ENCODE results near the gene MAD1L1.

The MAD1L1 gene

GRCh38 chr7:2141021-2141410, 91.7 kb downstream of the MAD1L1 start (continued):
- TF ChIP-seq ZBTB8A (tag by site-specific recombination; IDR thresholded peaks at IDR 0.05) (no peak), ZNF791 (tag by site-specific recombination; IDR thresholded peaks at IDR 0.05) (no peak), SP3 (tag by site-specific recombination; IDR thresholded peaks at IDR 0.05) (no peak), ZNF488 (tag by site-specific recombination; IDR thresholded peaks at IDR 0.05) (no peak), ZFP69B (tag by site-specific recombination; IDR thresholded peaks at IDR 0.05) (no peak), ZNF19 (tag by site-specific recombination; IDR thresholded peaks at IDR 0.05; ENCODE audit: low read depth) (no peak)
- TF ChIP-seq, protein P1, sequence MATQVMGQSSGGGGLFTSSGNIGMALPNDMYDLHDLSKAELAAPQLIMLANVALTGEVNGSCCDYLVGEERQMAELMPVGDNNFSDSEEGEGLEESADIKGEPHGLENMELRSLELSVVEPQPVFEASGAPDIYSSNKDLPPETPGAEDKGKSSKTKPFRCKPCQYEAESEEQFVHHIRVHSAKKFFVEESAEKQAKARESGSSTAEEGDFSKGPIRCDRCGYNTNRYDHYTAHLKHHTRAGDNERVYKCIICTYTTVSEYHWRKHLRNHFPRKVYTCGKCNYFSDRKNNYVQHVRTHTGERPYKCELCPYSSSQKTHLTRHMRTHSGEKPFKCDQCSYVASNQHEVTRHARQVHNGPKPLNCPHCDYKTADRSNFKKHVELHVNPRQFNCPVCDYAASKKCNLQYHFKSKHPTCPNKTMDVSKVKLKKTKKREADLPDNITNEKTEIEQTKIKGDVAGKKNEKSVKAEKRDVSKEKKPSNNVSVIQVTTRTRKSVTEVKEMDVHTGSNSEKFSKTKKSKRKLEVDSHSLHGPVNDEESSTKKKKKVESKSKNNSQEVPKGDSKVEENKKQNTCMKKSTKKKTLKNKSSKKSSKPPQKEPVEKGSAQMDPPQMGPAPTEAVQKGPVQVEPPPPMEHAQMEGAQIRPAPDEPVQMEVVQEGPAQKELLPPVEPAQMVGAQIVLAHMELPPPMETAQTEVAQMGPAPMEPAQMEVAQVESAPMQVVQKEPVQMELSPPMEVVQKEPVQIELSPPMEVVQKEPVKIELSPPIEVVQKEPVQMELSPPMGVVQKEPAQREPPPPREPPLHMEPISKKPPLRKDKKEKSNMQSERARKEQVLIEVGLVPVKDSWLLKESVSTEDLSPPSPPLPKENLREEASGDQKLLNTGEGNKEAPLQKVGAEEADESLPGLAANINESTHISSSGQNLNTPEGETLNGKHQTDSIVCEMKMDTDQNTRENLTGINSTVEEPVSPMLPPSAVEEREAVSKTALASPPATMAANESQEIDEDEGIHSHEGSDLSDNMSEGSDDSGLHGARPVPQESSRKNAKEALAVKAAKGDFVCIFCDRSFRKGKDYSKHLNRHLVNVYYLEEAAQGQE (tag by site-specific recombination; IDR thresholded peaks at IDR 0.05) = no peak

DNA sequence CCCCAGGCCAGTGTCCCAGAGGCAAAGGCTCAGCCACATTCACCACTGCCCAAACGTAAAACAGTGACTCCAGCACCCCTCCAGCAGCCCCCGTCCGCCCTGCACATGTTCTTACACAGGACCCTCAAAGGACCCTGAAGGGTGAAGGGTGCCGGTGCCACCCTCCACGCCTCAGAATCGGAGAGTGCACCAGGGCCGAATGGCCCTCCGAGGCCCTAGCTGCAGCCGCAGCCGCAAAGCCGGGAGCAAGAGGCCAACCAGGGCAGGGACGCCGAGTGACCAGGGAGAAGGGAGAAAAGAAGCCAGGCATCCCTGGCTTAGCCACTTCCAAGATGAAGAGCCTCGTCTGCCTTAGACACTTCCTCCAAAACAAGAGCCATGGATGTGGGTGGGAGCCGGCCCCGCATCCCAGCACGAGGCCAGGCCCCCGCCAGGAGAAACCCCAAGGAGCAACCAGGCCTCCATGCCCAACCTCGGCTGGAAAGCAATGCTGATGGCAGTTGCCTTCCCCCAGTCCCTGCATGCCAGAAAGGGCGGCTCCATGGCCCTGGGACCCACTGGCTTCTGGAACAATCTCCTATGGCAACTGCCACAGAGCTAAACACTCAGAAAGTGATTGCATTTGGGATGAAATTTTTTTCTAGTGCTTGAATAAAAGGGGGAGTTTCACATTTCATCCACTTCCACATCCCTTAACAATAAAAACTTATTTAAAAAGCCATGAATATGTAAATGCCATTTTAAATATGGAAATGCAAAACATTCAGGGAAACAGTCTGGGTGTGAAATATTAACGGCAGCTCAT, 92.3 kb downstream of the MAD1L1 start:
- H3K36me3 ChIP-seq (ENCODE audit: control insufficient read depth in 2 of 2, insufficient read depth in 1 of 2, low read length in 2 of 2) = peaks cover 0 to 31% of the 10 kb centered on the region in 2 experiments; a peak in 1 of 3 replicates
- POLR2A ChIA-PET = no interaction called here
- no peak overlapping the region for H3K4me3 ChIP-seq (ENCODE audit: low read depth, low read length)
- no peaks in the 10 kb centered on the region for H3K9me3 ChIP-seq (ENCODE audit: control insufficient read depth, insufficient read depth, low read depth, low read length)
- TF ChIP-seq, protein P2, sequence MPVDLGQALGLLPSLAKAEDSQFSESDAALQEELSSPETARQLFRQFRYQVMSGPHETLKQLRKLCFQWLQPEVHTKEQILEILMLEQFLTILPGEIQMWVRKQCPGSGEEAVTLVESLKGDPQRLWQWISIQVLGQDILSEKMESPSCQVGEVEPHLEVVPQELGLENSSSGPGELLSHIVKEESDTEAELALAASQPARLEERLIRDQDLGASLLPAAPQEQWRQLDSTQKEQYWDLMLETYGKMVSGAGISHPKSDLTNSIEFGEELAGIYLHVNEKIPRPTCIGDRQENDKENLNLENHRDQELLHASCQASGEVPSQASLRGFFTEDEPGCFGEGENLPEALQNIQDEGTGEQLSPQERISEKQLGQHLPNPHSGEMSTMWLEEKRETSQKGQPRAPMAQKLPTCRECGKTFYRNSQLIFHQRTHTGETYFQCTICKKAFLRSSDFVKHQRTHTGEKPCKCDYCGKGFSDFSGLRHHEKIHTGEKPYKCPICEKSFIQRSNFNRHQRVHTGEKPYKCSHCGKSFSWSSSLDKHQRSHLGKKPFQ (tag by site-specific recombination; IDR thresholded peaks at IDR 0.05) = no peak
- TF ChIP-seq GLI4 (tag by site-specific recombination; IDR thresholded peaks at IDR 0.05) = no peak
- TF ChIP-seq ZNF37A (tag by site-specific recombination; IDR thresholded peaks at IDR 0.05) = no peak
- no peak for TF ChIP-seq ZNF169 (tag by site-specific recombination; IDR thresholded peaks at IDR 0.05)
- no peak for TF ChIP-seq ZNF404 (tag by site-specific recombination; IDR thresholded peaks at IDR 0.05)
- no peak for TF ChIP-seq ZBTB7A (tag by site-specific recombination; IDR thresholded peaks at IDR 0.05; ENCODE audit: low read depth)
- TF ChIP-seq ZNF830 (tag by site-specific recombination; IDR thresholded peaks at IDR 0.05; ENCODE audit: low read depth) = no peak
- TF ChIP-seq ZNF777 (tag by site-specific recombination; IDR thresholded peaks at IDR 0.05; ENCODE audit: borderline replicate concordance) = no peak
- no peak for TF ChIP-seq ZNF670 (tag by site-specific recombination; IDR thresholded peaks at IDR 0.05; ENCODE audit: low read depth)
- TF ChIP-seq, protein P3, sequence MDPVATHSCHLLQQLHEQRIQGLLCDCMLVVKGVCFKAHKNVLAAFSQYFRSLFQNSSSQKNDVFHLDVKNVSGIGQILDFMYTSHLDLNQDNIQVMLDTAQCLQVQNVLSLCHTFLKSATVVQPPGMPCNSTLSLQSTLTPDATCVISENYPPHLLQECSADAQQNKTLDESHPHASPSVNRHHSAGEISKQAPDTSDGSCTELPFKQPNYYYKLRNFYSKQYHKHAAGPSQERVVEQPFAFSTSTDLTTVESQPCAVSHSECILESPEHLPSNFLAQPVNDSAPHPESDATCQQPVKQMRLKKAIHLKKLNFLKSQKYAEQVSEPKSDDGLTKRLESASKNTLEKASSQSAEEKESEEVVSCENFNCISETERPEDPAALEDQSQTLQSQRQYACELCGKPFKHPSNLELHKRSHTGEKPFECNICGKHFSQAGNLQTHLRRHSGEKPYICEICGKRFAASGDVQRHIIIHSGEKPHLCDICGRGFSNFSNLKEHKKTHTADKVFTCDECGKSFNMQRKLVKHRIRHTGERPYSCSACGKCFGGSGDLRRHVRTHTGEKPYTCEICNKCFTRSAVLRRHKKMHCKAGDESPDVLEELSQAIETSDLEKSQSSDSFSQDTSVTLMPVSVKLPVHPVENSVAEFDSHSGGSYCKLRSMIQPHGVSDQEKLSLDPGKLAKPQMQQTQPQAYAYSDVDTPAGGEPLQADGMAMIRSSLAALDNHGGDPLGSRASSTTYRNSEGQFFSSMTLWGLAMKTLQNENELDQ (tag by site-specific recombination; IDR thresholded peaks at IDR 0.05; ENCODE audit: low read depth) = no peak
- no peak for TF ChIP-seq GLI2 (tag by site-specific recombination; IDR thresholded peaks at IDR 0.05; ENCODE audit: borderline replicate concordance, low read depth)
- no peak for TF ChIP-seq YY1 (tag by site-specific recombination; IDR thresholded peaks at IDR 0.05)
- TF ChIP-seq ZFP69B (tag by site-specific recombination; IDR thresholded peaks at IDR 0.05) = no peak
- no peak overlapping the region for H3K27ac ChIP-seq (ENCODE audit: extremely low read depth, low read depth, low read length)
- H3K4me1 ChIP-seq (ENCODE audit: control insufficient read depth, insufficient read depth, low read length) = no peaks in the 10 kb centered on the region
- CTCF ChIA-PET = no interaction called here

Data from HEK293 (cell line).